ENCODE results near the gene IKZF1.

Gene IKZF1

GRCh38 chr7:50349963-50350944 lies 45.7 kb downstream of the IKZF1 start:
- peak; percentile 99 for FAIRE-seq

GRCh38 chr7:50351267-50351666 lies 46.8 kb downstream of the IKZF1 start:
- no peak for DNase-seq (ENCODE audit: extremely low spot score, insufficient read length, low read depth)
- FAIRE-seq, result peak; percentile 60

More at GRCh38 chr7:50349963-50350944, 45.7 kb downstream of the IKZF1 start:
- peak; percentile 32 for DNase-seq (ENCODE audit: extremely low spot score, insufficient read length, low read depth)

DNA sequence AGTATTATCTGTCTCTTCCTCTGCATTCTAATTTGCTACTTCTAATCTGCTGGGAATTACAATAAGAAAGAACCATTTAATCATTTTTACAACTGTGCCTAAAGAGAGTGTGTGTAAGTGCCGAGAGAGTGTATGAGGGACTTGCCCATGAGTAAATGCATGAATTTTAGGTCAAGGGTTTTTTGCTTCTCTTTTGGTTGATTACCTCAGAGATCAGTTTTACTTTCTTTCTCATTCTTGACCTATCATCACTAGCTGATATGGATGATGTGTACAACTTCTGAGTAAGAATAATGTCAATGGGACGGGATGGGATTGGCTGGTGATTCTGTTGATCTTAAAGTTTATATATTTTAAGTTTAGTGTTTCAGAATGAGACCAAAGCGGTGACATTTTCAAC lies 47.8 kb downstream of the IKZF1 start:
- DNase-seq (ENCODE audit: extremely low spot score, insufficient read length, low read depth) (peak; percentile 33), FAIRE-seq (peak; percentile 95)

GRCh38 chr7:50352751-50353150 lies 48.2 kb downstream of the IKZF1 start:
- DNase-seq (ENCODE audit: extremely low spot score, insufficient read length, low read depth), result no peak
- FAIRE-seq, result no peak

GRCh38 chr7:50353201-50353600 lies 48.7 kb downstream of the IKZF1 start:
- FAIRE-seq (no peak), DNase-seq (ENCODE audit: extremely low spot score, insufficient read length, low read depth) (no peak)

DNA sequence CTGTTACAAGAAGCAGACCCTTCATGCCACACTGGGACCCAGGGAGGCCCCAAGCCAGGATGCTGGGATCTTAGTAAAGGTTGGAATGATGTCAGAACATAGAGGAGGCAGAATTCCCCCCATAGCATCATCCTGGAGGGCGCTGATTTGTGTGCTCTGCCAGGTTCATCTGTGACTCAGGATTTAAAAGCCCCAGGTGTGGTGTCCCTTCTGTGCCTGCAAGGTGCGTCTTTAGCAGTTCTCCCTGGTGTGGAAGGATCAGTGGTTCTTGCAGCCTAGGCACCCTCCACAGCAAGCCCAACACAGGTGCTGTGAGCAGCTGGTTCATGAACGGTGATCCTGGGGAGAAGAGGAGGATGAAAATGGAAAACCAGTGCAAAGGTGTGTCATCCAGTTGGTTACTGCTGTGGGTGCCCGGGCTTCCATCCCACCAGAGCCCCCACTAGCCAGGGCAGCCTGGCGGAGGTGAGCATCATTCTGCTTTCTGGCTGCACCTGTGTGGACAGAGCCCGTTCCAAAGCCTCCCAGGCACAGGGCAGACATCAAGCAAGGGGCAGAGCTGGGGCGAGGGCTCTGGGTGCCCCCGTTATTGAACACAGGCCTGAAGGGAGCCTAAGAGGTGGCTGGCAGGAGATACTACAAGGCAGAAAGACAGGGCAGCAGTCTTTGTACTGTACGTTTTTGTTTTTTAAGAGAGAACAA lies 49.5 kb downstream of the IKZF1 start:
- FAIRE-seq (no peak), DNase-seq (ENCODE audit: extremely low spot score, insufficient read length, low read depth) (no peak)

- DNase-seq (ENCODE audit: extremely low spot score, insufficient read length, low read depth) (no peak), FAIRE-seq (no peak)
Observed at GRCh38 chr7:50355817-50356178, 51.3 kb downstream of the IKZF1 start.

DNA sequence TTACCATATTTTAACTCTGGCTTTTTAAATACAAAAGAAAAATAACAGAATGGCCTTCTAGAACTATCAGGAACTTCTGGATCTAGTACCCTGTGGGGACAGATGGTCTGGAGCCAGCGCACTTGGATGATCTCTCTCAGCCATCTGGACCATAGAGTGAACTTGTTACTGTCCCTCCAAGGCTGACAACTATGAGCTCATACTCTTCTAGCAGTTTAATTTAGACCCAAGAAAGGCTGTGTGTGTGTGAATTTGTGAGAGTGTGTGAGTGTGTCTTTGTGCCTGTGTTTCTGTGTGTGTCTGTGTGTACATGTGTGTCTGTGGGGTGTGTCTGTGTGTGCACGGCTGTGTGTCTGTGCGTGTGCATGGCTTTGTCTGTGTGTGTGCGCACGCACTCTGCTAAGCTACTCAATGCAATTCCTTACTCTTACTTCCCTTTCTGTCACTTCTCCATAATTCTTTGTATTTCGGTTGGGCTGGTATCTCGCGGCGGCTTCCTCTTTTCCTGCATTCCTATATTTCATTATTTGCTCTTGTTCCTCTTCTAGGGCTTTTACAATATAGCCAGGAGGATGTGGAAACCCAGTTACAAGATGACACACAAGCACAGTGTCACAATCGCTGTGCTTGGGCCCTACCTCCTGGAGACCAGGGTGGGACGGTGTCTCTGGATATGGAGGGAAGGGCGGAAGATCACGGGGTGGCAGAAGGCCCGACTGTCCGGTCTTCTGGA lies 51.9 kb downstream of the IKZF1 start:
- DNase-seq (ENCODE audit: extremely low spot score, insufficient read length, low read depth) (no peak), FAIRE-seq (no peak)

GRCh38 chr7:50356945-50357268 lies 52.4 kb downstream of the IKZF1 start:
- DNase-seq (ENCODE audit: extremely low spot score, insufficient read length, low read depth), result no peak

DNA sequence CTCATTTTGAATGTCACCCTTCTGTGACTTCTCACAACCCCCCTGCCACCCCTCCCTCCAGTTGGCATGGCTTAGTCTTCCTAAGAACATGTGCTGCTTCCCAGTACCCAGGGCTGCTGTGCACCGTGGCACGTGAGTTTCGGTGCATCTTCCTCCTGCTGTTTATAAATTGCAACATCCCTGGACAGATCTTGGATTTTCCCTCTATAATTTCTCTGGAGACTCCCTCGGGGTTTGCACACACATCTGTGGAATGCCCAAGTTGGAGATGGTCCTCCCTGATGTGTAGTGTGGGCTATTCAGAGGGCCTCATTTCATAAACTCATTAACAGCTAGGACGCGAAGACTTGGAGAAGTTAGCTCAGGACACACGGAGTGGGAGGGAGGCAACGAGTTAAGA lies 52.9 kb downstream of the IKZF1 start:
- DNase-seq (ENCODE audit: extremely low spot score, insufficient read length, low read depth) (no peak), FAIRE-seq (no peak)

More at GRCh38 chr7:50356945-50357268, 52.4 kb downstream of the IKZF1 start:
- FAIRE-seq, result no peak

- FAIRE-seq (no peak), DNase-seq (ENCODE audit: extremely low spot score, insufficient read length, low read depth) (no peak)
Observed at GRCh38 chr7:50358041-50358705, 53.7 kb downstream of the IKZF1 start.

DNA sequence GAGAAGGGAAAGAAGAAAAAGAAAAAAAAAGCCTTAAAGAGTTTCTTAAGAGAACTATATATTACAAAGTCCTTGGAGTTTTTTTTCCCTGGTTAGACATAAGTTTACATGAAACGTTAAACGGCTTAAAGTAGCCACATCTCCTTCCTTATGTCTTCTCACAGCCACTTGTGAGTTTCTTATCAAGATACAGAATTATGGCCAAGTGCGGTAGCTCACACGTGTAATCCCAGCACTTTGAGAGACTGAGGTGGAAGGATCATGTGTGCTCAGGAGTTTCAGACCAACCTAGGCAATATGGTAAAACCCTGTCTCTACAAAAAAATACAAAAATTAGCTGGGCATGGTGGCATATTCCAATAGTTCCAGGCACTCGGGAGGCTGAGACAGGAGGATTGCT lies 54.3 kb downstream of the IKZF1 start:
- FAIRE-seq, result no peak
- DNase-seq (ENCODE audit: extremely low spot score, insufficient read length, low read depth), result no peak

- FAIRE-seq (no peak), DNase-seq (ENCODE audit: extremely low spot score, insufficient read length, low read depth) (no peak)
Observed at GRCh38 chr7:50359258-50359994, 54.9 kb downstream of the IKZF1 start.

- no peak for FAIRE-seq
Observed at GRCh38 chr7:50359995-50360925, 55.7 kb downstream of the IKZF1 start.

DNA sequence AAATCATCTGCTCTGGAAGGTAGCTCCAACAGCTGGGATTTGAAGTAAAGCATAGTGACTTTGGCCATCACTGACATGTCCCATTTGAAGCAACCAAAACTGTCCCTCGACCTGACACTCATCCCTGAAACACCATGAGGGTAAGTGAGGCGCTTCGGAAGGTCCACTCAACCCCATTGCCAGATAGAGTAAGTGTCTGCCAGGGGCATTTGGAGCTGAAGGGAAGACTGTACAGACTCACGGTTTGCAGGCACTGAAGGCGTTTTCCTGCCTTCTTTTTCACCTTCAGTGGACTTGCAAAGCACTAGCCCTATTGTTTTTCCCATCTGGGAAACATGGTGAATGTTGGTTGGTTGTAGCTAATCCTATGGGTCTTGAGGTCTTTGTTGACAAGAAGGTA lies 57.6 kb downstream of the IKZF1 start:
- DNase-seq (ENCODE audit: extremely low spot score, insufficient read length, low read depth) (no peak), FAIRE-seq (no peak)

More at GRCh38 chr7:50359995-50360925, 55.7 kb downstream of the IKZF1 start:
- DNase-seq (ENCODE audit: extremely low spot score, insufficient read length, low read depth), result no peak

GRCh38 chr7:50362712-50363282 lies 58.3 kb downstream of the IKZF1 start:
- DNase-seq (ENCODE audit: extremely low spot score, insufficient read length, low read depth) (no peak), FAIRE-seq (no peak)

DNA sequence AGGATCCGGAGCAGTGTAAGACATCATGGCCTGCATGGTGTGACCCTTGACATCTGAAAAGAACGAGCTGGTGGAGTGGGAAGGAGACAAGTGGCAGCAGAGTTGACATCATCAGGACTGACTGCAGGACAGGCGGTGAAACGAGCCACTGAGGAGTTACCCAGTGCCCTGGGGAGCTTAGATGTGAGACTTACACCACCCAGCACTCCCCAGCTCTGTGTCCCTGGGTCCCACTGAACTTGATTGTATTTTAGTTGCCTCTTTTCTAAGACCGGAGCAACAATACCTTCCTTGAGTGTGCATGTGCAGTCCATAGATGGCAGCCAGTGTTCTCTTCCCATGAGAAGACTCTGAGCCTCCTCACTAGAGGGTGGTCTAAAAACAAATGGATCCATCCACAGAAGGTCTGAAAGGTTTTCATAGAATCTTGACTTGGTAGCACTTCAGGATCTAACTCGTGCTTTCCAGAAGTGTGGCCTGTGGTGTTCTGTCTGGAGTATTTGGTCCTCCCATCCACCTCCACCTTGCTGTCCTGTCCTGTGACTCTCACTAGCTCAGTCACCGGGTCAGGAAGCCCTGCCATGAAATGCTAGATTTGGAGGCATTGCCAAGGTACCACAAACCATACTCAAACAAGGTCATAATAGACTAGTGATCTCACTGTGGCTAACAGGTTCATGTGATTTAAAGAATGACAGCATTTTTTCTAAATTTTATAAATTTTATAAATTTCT lies 59.0 kb downstream of the IKZF1 start:
- no peak for DNase-seq (ENCODE audit: extremely low spot score, insufficient read length, low read depth)
- no peak for FAIRE-seq
